ENCODE results near the gene GLYR1. TPM values are rescaled to one million over a fixed set of nuclear protein-coding genes. Genes with fewer than 3 reads are reported as not detected.
"Not testable (repeated sequence)": the region's sequence is repeated elsewhere in the genome, so short reads cannot be mapped to it uniquely, and the experiment has no call there.

The GLYR1 gene
- total RNA-seq, 4 donors from 2014 or later = 86.0 to 129 (median 97.0) TPM

DNA sequence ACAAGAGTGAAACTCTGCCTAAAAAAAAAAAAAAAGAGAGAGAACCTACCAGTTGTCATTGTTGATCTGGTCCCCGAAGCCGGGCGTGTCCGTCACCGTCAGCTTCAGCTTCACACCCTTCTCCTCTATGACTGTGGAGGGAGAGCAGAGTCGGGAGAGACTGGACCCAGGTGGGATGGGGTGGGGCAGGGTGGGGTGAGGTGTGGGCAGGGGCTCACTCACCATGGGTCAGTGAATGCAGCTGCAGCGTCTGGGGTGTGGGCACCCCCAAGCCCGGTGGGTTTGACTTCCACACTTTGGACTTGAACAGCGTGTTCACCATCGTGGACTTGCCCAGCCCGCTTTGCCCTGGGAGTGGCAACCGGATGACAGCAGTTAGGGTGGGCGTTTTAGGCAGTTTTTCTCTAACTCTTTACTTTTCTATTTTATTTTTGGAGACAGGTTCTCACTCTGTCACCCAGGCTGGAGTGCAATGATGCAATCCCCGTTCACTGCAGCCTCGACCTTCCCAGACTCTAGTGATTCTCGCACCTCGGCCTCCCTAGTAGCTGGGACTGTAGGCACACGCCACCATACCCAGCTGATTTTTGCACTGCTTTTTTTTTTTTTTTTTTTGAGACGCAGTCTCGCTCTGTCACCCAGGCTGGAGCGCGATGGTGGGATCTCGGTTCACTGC is 61.2 kb downstream of the GLYR1 start:
- no peak overlapping the region for H3K27ac ChIP-seq
- no peak for ATAC-seq
- no peaks in the 10 kb centered on the region for H3K9me3 ChIP-seq
- H3K27me3 ChIP-seq = peaks cover 8% of the 10 kb centered on the region
- H3K4me3 ChIP-seq = no peak overlapping the region
- no peaks in the 10 kb centered on the region for H3K36me3 ChIP-seq
- H3K4me1 ChIP-seq = no peaks in the 10 kb centered on the region
- no peak for TF ChIP-seq POLR2AphosphoS5 (IDR thresholded peaks at IDR 0.05)
- TF ChIP-seq, protein P1, sequence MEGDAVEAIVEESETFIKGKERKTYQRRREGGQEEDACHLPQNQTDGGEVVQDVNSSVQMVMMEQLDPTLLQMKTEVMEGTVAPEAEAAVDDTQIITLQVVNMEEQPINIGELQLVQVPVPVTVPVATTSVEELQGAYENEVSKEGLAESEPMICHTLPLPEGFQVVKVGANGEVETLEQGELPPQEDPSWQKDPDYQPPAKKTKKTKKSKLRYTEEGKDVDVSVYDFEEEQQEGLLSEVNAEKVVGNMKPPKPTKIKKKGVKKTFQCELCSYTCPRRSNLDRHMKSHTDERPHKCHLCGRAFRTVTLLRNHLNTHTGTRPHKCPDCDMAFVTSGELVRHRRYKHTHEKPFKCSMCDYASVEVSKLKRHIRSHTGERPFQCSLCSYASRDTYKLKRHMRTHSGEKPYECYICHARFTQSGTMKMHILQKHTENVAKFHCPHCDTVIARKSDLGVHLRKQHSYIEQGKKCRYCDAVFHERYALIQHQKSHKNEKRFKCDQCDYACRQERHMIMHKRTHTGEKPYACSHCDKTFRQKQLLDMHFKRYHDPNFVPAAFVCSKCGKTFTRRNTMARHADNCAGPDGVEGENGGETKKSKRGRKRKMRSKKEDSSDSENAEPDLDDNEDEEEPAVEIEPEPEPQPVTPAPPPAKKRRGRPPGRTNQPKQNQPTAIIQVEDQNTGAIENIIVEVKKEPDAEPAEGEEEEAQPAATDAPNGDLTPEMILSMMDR (IDR thresholded peaks at IDR 0.05) = no peak
- no peak for TF ChIP-seq POLR2A (IDR thresholded peaks at IDR 0.05)
- TF ChIP-seq EP300 (IDR thresholded peaks at IDR 0.05) = no peak
- WGBS, 2 donors (ENCODE audit: low coverage in 1 of 2) = 91 to 94% methylated on average over 11 to 13 of the region's 23 CpGs

DNA sequence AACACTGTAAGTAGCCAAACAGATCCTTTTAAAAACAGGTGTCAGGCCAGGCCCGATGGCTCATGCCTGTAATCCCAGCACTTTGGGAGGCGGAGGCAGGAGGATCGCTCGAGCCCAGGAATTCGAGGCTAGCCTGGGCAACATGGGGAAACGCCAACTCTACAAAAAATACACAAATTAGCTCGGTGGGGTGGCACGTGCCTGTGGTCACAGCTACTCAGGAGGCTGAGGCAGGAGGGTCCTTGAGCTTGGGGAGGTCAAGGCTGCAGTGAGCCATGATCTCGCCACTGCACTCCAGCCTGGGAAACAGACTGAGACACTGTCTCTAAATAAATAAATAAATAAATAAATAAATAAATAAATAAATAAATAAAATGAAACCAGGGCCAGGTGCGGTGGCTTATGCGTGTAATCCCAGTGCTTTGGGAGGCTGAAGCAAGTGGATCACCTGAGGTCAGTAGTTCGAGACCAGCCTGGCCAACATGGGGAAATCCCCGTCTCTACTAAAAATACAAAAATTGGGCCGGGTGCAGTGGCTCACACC is 62.6 kb downstream of the GLYR1 start:
- ATAC-seq, H3K4me3 ChIP-seq, H3K9me3 ChIP-seq, H3K36me3 ChIP-seq, H3K4me1 ChIP-seq, H3K27me3 ChIP-seq, H3K27ac ChIP-seq: not testable (repeated sequence)
- WGBS, 2 donors (ENCODE audit: low coverage in 1 of 2) = 77 to 91% methylated on average over 6 of the region's 14 CpGs

DNA sequence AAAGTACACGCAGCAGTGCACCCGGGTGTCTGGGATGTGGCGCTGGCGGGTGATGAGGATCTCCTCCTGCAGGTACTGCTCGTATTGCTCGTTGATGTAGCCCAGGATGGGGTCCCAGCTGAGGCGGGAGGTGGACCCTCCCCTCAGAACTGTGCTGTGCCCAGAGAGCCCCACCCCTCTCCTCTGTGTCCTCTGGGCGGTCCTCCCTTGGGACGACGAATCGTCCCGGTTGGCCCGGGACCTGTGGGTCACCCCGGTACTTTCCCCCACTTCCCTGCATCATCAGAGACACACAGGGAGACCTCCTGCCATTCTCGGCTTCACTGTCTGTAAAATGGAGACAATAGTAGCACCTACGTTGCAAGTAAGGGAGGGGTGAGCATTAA is 63.1 kb downstream of the GLYR1 start:
- Histone ChIP-seq H3K4me3 (no peak overlapping the region), H3K36me3 (no peaks in the 10 kb centered on the region), H3K9me3 (no peaks in the 10 kb centered on the region), H3K4me1 (no peaks in the 10 kb centered on the region), H3K27ac (no peak overlapping the region), H3K27me3 (peaks cover 8% of the 10 kb centered on the region)
- no peak for TF ChIP-seq POLR2A (IDR thresholded peaks at IDR 0.05)
- TF ChIP-seq POLR2AphosphoS5 (IDR thresholded peaks at IDR 0.05) = no peak
- TF ChIP-seq EP300 (IDR thresholded peaks at IDR 0.05) = no peak
- TF ChIP-seq, protein P1 (IDR thresholded peaks at IDR 0.05) = no peak
- 45 to 80% methylated on average over 4 to 6 of the region's 16 CpGs for WGBS, 2 donors (ENCODE audit: low coverage in 1 of 2)
- no peak for ATAC-seq

DNA sequence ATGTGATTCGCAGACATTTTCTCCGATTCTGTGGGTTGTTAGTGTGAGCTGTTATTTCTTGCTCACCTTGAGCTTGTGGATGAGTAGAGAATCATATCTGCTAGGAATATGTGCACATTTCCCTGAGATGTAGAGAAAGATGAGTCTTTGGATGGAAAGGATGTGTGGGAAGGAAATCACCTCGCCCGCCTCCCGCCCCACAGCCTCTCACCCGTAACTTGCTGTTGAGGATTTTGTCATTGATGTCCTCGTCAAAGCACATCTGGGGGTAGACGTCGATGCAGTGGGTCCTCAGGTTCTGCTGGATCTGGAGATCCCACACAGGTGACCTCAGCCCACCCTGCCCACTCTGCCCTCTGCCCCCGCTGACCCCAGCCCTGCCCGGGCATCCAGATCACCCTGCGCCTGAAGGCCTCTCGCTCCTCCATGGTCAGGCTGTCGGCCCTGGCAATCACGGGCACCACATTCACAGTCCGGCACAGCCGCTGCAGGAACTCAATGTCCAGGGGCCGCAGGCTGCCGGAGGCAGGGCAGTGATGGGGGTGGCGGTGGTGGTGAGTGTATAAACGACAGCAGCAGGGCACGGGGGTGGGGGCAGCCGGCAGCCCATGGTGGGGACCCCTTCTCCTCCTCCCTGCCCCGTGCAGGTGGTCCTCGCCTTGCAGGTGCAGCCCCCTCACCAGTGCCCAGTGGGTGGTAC is 63.7 kb downstream of the GLYR1 start:
- H3K27ac ChIP-seq = no peak overlapping the region
- H3K4me3 ChIP-seq = no peak overlapping the region
- no peaks in the 10 kb centered on the region for H3K4me1 ChIP-seq
- WGBS, 2 donors (ENCODE audit: low coverage in 1 of 2) = no CpG with 5 or more reads among the region's 25 CpGs
- no peak for ATAC-seq
- TF ChIP-seq EP300 (IDR thresholded peaks at IDR 0.05) = no peak
- no peak for TF ChIP-seq POLR2A (IDR thresholded peaks at IDR 0.05)
- TF ChIP-seq, protein P1 (IDR thresholded peaks at IDR 0.05) = no peak
- no peak for TF ChIP-seq POLR2AphosphoS5 (IDR thresholded peaks at IDR 0.05)
- H3K36me3 ChIP-seq = no peaks in the 10 kb centered on the region
- H3K27me3 ChIP-seq = peaks cover 8% of the 10 kb centered on the region
- H3K9me3 ChIP-seq = no peaks in the 10 kb centered on the region

DNA sequence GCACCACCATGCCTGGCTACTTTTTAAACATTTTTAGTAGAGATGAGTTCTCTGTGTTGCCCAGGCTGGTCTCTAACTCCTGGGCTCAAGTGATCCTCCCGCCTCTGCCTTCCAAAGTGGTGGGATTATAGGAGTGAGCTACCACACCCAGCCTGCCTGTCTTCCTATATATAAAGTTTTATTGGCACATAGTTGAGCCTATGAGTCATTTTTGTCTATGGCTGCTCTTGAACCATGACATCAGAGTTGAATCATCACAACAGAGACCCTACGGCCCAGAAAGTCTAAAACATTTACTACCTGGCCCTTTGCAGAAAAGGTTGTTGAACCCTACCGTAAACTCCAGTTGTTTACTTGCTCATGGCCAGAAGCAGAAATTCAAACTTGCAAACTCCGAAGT is 66.9 kb downstream of the GLYR1 start:
- Histone ChIP-seq H3K4me3 (no peak overlapping the region), H3K36me3 (no peaks in the 10 kb centered on the region), H3K4me1 (no peaks in the 10 kb centered on the region), H3K27ac (no peak overlapping the region), H3K9me3 (no peaks in the 10 kb centered on the region), H3K27me3 (no peaks in the 10 kb centered on the region)
- no peak for TF ChIP-seq EP300 (IDR thresholded peaks at IDR 0.05)
- no peak for ATAC-seq
- WGBS, 2 donors (ENCODE audit: low coverage in 1 of 2) = 66 to 75% methylated on average over 3 to 4 of the region's 4 CpGs

DNA sequence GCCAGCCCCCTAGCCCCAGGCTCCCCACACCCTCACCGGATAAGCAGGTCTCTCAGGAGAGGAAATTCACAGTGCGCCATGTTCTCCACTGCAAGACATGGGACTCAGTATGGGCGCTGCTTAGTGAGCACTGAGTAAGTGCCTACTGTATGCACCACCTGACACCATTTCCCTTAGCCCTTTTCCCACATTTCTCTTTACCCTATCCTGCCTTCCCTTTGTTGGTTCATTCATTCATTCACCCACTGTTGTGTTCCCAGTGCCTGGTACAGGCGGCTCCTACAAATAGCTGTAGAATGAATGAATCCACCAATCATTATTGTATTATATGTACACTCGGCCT is 69.1 kb downstream of the GLYR1 start:
- Histone ChIP-seq H3K27ac (no peak overlapping the region), H3K27me3 (no peaks in the 10 kb centered on the region), H3K9me3 (no peaks in the 10 kb centered on the region), H3K4me1 (no peaks in the 10 kb centered on the region), H3K4me3 (no peak overlapping the region), H3K36me3 (no peaks in the 10 kb centered on the region)
- no peak for ATAC-seq
- TF ChIP-seq POLR2AphosphoS5 (IDR thresholded peaks at IDR 0.05) (no peak), EP300 (IDR thresholded peaks at IDR 0.05) (no peak), POLR2A (IDR thresholded peaks at IDR 0.05) (no peak)
- TF ChIP-seq, protein P1 (IDR thresholded peaks at IDR 0.05) = no peak
- WGBS, 2 donors (ENCODE audit: low coverage in 1 of 2) = 83 to 87% methylated on average over 2 to 5 of the region's 5 CpGs

Measured in gastroesophageal sphincter (tissue), 4 donors.